OCI-LY7 (cell line): Measurements from ENCODE around the gene EHF. TPM values are rescaled to one million over a fixed set of nuclear protein-coding genes. Genes with fewer than 3 reads are reported as not detected.

ENCODE experiments used
- BruUV-seq: library from RNA; stranded (reverse); fragments of 400-500 nt; replicated peaks from 2 replicates; lab custom pipeline; 2021; lab: Mats Ljungman, UMichigan
- CTCF ChIA-PET: fragments of 300-600 bp; sonication (Branson Sonifier 250); formaldehyde crosslinking; loops from one replicate; lab custom pipeline; 2022; ENCODE audit warnings: antibody characterized with exemption; ENCODE audit not compliant: unreplicated experiment; lab: Charles Lee
- POLR2A ChIA-PET: fragments of 300-600 bp; sonication (Branson Sonifier 250); formaldehyde crosslinking; loops from one replicate; lab custom pipeline; 2022; ENCODE audit warnings: antibody characterized with exemption; lab: Charles Lee
- DNase-seq: peaks from one replicate; pipeline ENCODE4 v3.0.0-alpha.2; 2015; ENCODE audit warnings: low spot score
- H2AFZ ChIP-seq: fragments of 200-600 bp; sonication (generic), shearing (Covaris generic); 2 replicates; pipeline ENCODE4 v1.6.1; 2014; ENCODE audit warnings: mild to moderate bottlenecking, antibody characterized with exemption, low read length, moderate library complexity
- H3K27ac ChIP-seq: fragments of 200-600 bp; sonication (generic); 2 replicates; pipeline ENCODE4 v1.5.1; 2014; ENCODE audit warnings: mixed run types, low read depth, mild to moderate bottlenecking, moderate library complexity, low read length, inconsistent platforms; ENCODE audit not compliant: poor library complexity, severe bottlenecking
- H3K36me3 ChIP-seq: fragments of 200-600 bp; sonication (generic); 2 replicates; pipeline ENCODE4 v1.6.1; 2014; ENCODE audit warnings: mild to moderate bottlenecking, antibody characterized with exemption, low read length, moderate library complexity, mixed read lengths; ENCODE audit not compliant: insufficient read depth
- H3K4me1 ChIP-seq: fragments of 200-600 bp; sonication (generic); 2 replicates; pipeline ENCODE4 v1.5.1; 2014; ENCODE audit warnings: mild to moderate bottlenecking, low read length; ENCODE audit not compliant: insufficient read depth, poor library complexity, severe bottlenecking
- H3K4me2 ChIP-seq: fragments of 200-600 bp; sonication (generic); 2 replicates; pipeline ENCODE4 v1.6.1; 2014; ENCODE audit warnings: mild to moderate bottlenecking, low read length
- H3K4me3 ChIP-seq: fragments of 200-600 bp; sonication (generic); 2 replicates; pipeline ENCODE4 v1.5.1; 2014; ENCODE audit warnings: mild to moderate bottlenecking, low read depth, low read length; ENCODE audit not compliant: poor library complexity, severe bottlenecking
- H3K79me2 ChIP-seq: fragments of 200-600 bp; sonication (generic); 2 replicates; pipeline ENCODE4 v1.6.1; 2016; ENCODE audit warnings: low read depth, mild to moderate bottlenecking, low read length, moderate library complexity, mixed read lengths; ENCODE audit not compliant: insufficient read depth
- H3K9me2 ChIP-seq: fragments of 200-600 bp; sonication (generic); 2 replicates; pipeline ENCODE4 v1.6.1; 2016; ENCODE audit warnings: mild to moderate bottlenecking, low read length, mixed read lengths; ENCODE audit not compliant: insufficient read depth
- H3K9me3 ChIP-seq: fragments of 200-600 bp; sonication (generic); 2 replicates; pipeline ENCODE4 v1.6.1; 2014; ENCODE audit warnings: mild to moderate bottlenecking, mixed run types, low read length, mixed read lengths
- H4K20me1 ChIP-seq: fragments of 200-600 bp; sonication (generic); 2 replicates; pipeline ENCODE4 v1.6.1; 2014; ENCODE audit warnings: mild to moderate bottlenecking, antibody characterized with exemption, low read length, moderate library complexity, mixed read lengths; ENCODE audit not compliant: insufficient read depth
- CTCF ChIP-seq: fragments of 200-600 bp; sonication (generic); conservative IDR thresholded peaks from 2 replicates; pipeline ENCODE4 v1.5.1; 2014; ENCODE audit warnings: mild to moderate bottlenecking, antibody characterized with exemption, low read length, moderate library complexity, mixed read lengths
- EZH2phosphoT487 ChIP-seq: fragments of 200-600 bp; sonication (generic); IDR thresholded peaks from 2 replicates; pipeline ENCODE4 v1.6.1; 2018; ENCODE audit warnings: low read depth, borderline replicate concordance, mild to moderate bottlenecking, mixed run types, antibody characterized with exemption, low read length, moderate library complexity, mixed read lengths
- intact Hi-C: fragments of 100-400 bp; cut with micrococcal nuclease; formaldehyde crosslinking; loops from one replicate; pipeline ENCODE4 v1.10.0; 2022; ENCODE audit not compliant: unreplicated experiment
- total RNA-seq, 2 experiments: library from RNA; depleted of rRNA in 1 of 2; stranded (reverse); fragments of >200 nt in 1 of 2; shearing (Covaris generic) in 1 of 2; gene quantifications; 2 replicates each; pipeline ENCODE4 v1.2.3, GENCODE V29; 2014 to 2022

EHF gene
- total RNA-seq, 2 experiments from 2014 or later = not detected

- H4K20me1 ChIP-seq = no peaks in the 10 kb centered on the region
- CTCF ChIA-PET = interaction anchor here (0.5 kb wide), 1 partner anchor 291 kb away, joined by 3 read pairs; no protein-coding TSS in a partner anchor
- BruUV-seq = no TSS peak
- intact Hi-C loops = no loop called here
- no peak for DNase-seq
- H3K9me3 ChIP-seq = no peaks in the 10 kb centered on the region
- no peaks in the 10 kb centered on the region for H3K4me1 ChIP-seq
- H3K36me3 ChIP-seq = no peaks in the 10 kb centered on the region
- H2AFZ ChIP-seq = no peak overlapping the region
- no peak overlapping the region for H3K4me3 ChIP-seq
- POLR2A ChIA-PET = interaction anchor here (0.5 kb wide), 1 partner anchor 413 kb away, joined by 3 read pairs; no protein-coding TSS in a partner anchor
- no peaks in the 10 kb centered on the region for H3K9me2 ChIP-seq
- TF ChIP-seq CTCF (no peak), EZH2phosphoT487 (no peak)
- H3K79me2 ChIP-seq = no peaks in the 10 kb centered on the region
- H3K27ac ChIP-seq = no peak overlapping the region
- H3K4me2 ChIP-seq = no peak overlapping the region
Observed at GRCh38 chr11:34631737-34632104, 10.8 kb downstream of the EHF start.

GRCh38 chr11:34632105-34632791 is 11.4 kb downstream of the EHF start:
- no TSS peak for BruUV-seq
- POLR2A ChIA-PET = interaction anchor here (0.5 kb wide), 1 partner anchor 412 kb away, joined by 3 read pairs; no protein-coding TSS in a partner anchor

More at GRCh38 chr11:34632105-34632791, 11.4 kb downstream of the EHF start:
- intact Hi-C loops = no loop called here
- Histone ChIP-seq H3K4me1 (no peaks in the 10 kb centered on the region), H3K27ac (no peak overlapping the region), H3K9me2 (no peaks in the 10 kb centered on the region), H2AFZ (no peak overlapping the region), H3K4me3 (no peak overlapping the region), H3K79me2 (no peaks in the 10 kb centered on the region), H4K20me1 (no peaks in the 10 kb centered on the region), H3K9me3 (no peaks in the 10 kb centered on the region), H3K4me2 (no peak overlapping the region), H3K36me3 (no peaks in the 10 kb centered on the region)
- no peak for DNase-seq
- CTCF ChIA-PET = interaction anchor here (0.5 kb wide), 1 partner anchor 290 kb away, joined by 3 read pairs; no protein-coding TSS in a partner anchor
- TF ChIP-seq CTCF = no peak
